Body of pancreas (tissue), 4 donors: ENCODE measurements around the gene RAD51AP2. TPM values are rescaled to one million over a fixed set of nuclear protein-coding genes. Genes with fewer than 3 reads are reported as not detected.
A peak's percentile ranks its signal among the peaks of the same experiment; 100 is the strongest.

Experiments
- ATAC-seq: fragments of 150-250 bp; one replicate; pipeline ENCODE4 v1.9.1; 2016
- DNase-seq, 4 donors: peaks; one replicate each; pipeline ENCODE4 v3.0.0-alpha.2; 2019
- H3K27ac ChIP-seq, 4 donors: fragments of 200-600 bp; sonication (generic); 1 replicate in 3 of 4; 2 replicates in 1 of 4; pipeline versions ENCODE4 v1.5.1 to v1.6.1; 2016 to 2019; ENCODE audit warnings: mild to moderate bottlenecking in 1 of 4, mixed read lengths in 1 of 4, moderate library complexity in 1 of 4
- H3K27me3 ChIP-seq, 2 donors: fragments of 200-600 bp; sonication (generic); one replicate each; pipeline ENCODE4 v1.6.0; 2016; ENCODE audit warnings: mild to moderate bottlenecking in 1 of 2
- H3K36me3 ChIP-seq, 2 donors: fragments of 200-600 bp; sonication (generic); replicated peaks in 1 of 2; 2 replicates each; pipeline ENCODE4 v1.5.1; 2016; ENCODE audit warnings: low read depth in 2 of 2; ENCODE audit not compliant: insufficient read depth in 1 of 2
- H3K4me1 ChIP-seq: fragments of 200-600 bp; sonication (generic); one replicate; pipeline ENCODE4 v1.6.0; 2016
- H3K4me3 ChIP-seq, 2 donors: fragments of 200-600 bp; sonication (generic); 1 replicate in 1 of 2; 2 replicates in 1 of 2; pipeline ENCODE4 v1.5.1; 2016 to 2019
- H3K9me3 ChIP-seq, 3 donors: fragments of 200-600 bp; sonication (generic); 1 replicate in 2 of 3; 2 replicates in 1 of 3; pipeline ENCODE4 v1.5.1; 2016
- CTCF ChIP-seq, 7 experiments: fragments of 450-650 bp in 4 of 7; fragments of 200-600 bp in 3 of 7; sonication (generic) in 3 of 7; IDR thresholded peaks; one replicate each; pipeline ENCODE4 v1.5.1; 2016 to 2019; ENCODE audit warnings: antibody characterized with exemption in 7 of 7
- POLR2A ChIP-seq, 3 donors: fragments of 450-650 bp; IDR thresholded peaks; one replicate each; pipeline ENCODE4 v1.6.1; 2016; ENCODE audit warnings: antibody characterized with exemption in 3 of 3, mild to moderate bottlenecking in 2 of 3
- WGBS, 2 donors: methylation state at CpG; one replicate each; pipeline ENCODE4 v1.1.5; 2017; 5-methylcytosine and 5-hydroxymethylcytosine counted together
- intact Hi-C: fragments of 100-400 bp; cut with DNase I; formaldehyde crosslinking; loops from one replicate; pipeline ENCODE4 v1.15.1; 2023
- total RNA-seq, 2 donors: library from RNA; depleted of rRNA; stranded (reverse); fragments of >200 nt; gene quantifications; one replicate each; pipeline ENCODE4 v1.1.0, GENCODE V29; 2016

RAD51AP2 gene
- total RNA-seq, 2 donors from 2014 or later: 0.26 TPM; not detected in 1

GRCh38 chr2:17470855-17471641 is 47.2 kb downstream of the RAD51AP2 start:
- TF ChIP-seq POLR2A (IDR thresholded peaks at IDR 0.05) (no peak), CTCF (IDR thresholded peaks at IDR 0.05) (peak in 6 of 7 experiments; percentile 6 to 61 (median 25))
- no peaks in the 10 kb centered on the region for H3K36me3 ChIP-seq
- peaks cover 0 to 12% (median 0%) of the 10 kb centered on the region in 3 donors for H3K9me3 ChIP-seq
- 62 to 69% methylated on average over 6 of the region's 6 CpGs for WGBS, 2 donors
- ATAC-seq (no peak), DNase-seq (no peak)
- no peaks in the 10 kb centered on the region for H3K27me3 ChIP-seq
- no peaks in the 10 kb centered on the region for H3K4me1 ChIP-seq
- H3K4me3 ChIP-seq: no peak overlapping the region
- H3K27ac ChIP-seq: no peak overlapping the region
- intact Hi-C loops: no loop called here

GRCh38 chr2:17461087-17461475 is 57.2 kb downstream of the RAD51AP2 start:
- Histone ChIP-seq H3K4me1 (no peaks in the 10 kb centered on the region), H3K27ac (no peak overlapping the region), H3K27me3 (no peaks in the 10 kb centered on the region), H3K4me3 (no peak overlapping the region), H3K9me3 (no peaks in the 10 kb centered on the region), H3K36me3 (no peaks in the 10 kb centered on the region)
- ATAC-seq (no peak), DNase-seq (no peak)
- intact Hi-C loops: no loop called here
- WGBS, 2 donors: 58 to 70% methylated on average over 1 of the region's 1 CpG
- TF ChIP-seq CTCF (IDR thresholded peaks at IDR 0.05) (no peak), POLR2A (IDR thresholded peaks at IDR 0.05) (no peak)

Other genes starting within 250 kb of the RAD51AP2 start
- 1 to 10 TPM in 1 of 2 donors, under 1 TPM in 1; 0.66 to 4.2 TPM for gene VSNL1, start 22.3 kb upstream of the RAD51AP2 start, total RNA-seq
- gene SMC6, start 235.4 kb upstream of the RAD51AP2 start, total RNA-seq: 10 to 100 TPM in 1 of 2 donors, 1 to 10 TPM in 1; 9.9 to 11.9 TPM
- gene GEN1, start 235.7 kb upstream of the RAD51AP2 start, total RNA-seq: 1 to 10 TPM; 6.5 to 7.6 TPM